CD4-positive, alpha-beta T cell (primary cell): ENCODE data around the gene GFOD1. TPM values are rescaled to one million over a fixed set of nuclear protein-coding genes. Genes with fewer than 3 reads are reported as not detected.
"Not testable (repeated sequence)": the region's sequence is repeated elsewhere in the genome, so short reads cannot be mapped to it uniquely, and the experiment has no call there.

Source experiments
- ATAC-seq: fragments of 200-7000 bp; cut with Tn5 transposase; one replicate; pipeline ENCODE4 v1.10.0; 2022; ENCODE audit warnings: mild to moderate bottlenecking; ENCODE audit not compliant: poor library complexity
- CTCF ChIA-PET: fragments of 350-600 bp; sonication (Branson Sonifier 250); formaldehyde crosslinking; loops from one replicate; lab custom pipeline; 2021; ENCODE audit warnings: antibody characterized with exemption, inconsistent platforms; lab: Charles Lee
- POLR2A ChIA-PET: fragments of 350-600 bp; sonication (Branson Sonifier 250); formaldehyde crosslinking; loops from one replicate; lab custom pipeline; 2021; ENCODE audit warnings: antibody characterized with exemption, inconsistent platforms; lab: Charles Lee
- DNase-seq, 14 experiments: peaks; one replicate each; pipeline ENCODE4 v3.0.0-alpha.2; 2013 to 2020; ENCODE audit warnings: mixed read lengths in 2 of 14
- H3K27ac ChIP-seq, 2 donors: one replicate each; pipeline versions ENCODE4 v1.5.1 to v1.7.0; 2013; ENCODE audit warnings: low read length in 2 of 2, low read depth in 1 of 2, mild to moderate bottlenecking in 1 of 2
- H3K27me3 ChIP-seq, 2 experiments: 1 replicate in 1 of 2; 2 replicates in 1 of 2; pipeline versions ENCODE4 v1.6.1 to v1.7.0; 2013; ENCODE audit warnings: low read length in 2 of 2, control low read depth in 1 of 2, mild to moderate bottlenecking in 1 of 2, moderate library complexity in 1 of 2; ENCODE audit not compliant: insufficient read depth in 2 of 2, control insufficient read depth in 1 of 2
- H3K36me3 ChIP-seq: one replicate; pipeline ENCODE4 v1.6.1; 2013; ENCODE audit warnings: low read length, control low read depth; ENCODE audit not compliant: insufficient read depth
- H3K4me1 ChIP-seq: one replicate; pipeline ENCODE4 v1.6.1; 2013; ENCODE audit warnings: low read length, control low read depth; ENCODE audit not compliant: insufficient read depth
- H3K4me3 ChIP-seq: one replicate; pipeline ENCODE4 v1.5.1; 2013; ENCODE audit warnings: mild to moderate bottlenecking, low read length, moderate library complexity
- H3K9me3 ChIP-seq, 2 experiments: 1 replicate in 1 of 2; 2 replicates in 1 of 2; pipeline versions ENCODE4 v1.6.1 to v1.7.0; 2013; ENCODE audit warnings: low read length in 2 of 2, mild to moderate bottlenecking in 2 of 2, control low read depth in 1 of 2, moderate library complexity in 1 of 2; ENCODE audit not compliant: control insufficient read depth in 1 of 2, insufficient read depth in 1 of 2
- H3K27ac Mint-ChIP-seq: one replicate; pipeline ENCODE4 v1.8.0; 2020; ENCODE audit warnings: mixed read lengths
- H3K27me3 Mint-ChIP-seq: one replicate; pipeline ENCODE4 v1.8.0; 2021; ENCODE audit warnings: mixed read lengths
- H3K36me3 Mint-ChIP-seq: one replicate; pipeline ENCODE4 v1.8.0; 2021; ENCODE audit warnings: low read depth, mixed read lengths
- H3K4me1 Mint-ChIP-seq: one replicate; pipeline ENCODE4 v1.8.0; 2021; ENCODE audit warnings: low read depth, mixed read lengths
- H3K4me3 Mint-ChIP-seq: one replicate; pipeline ENCODE4 v1.8.0; 2020; ENCODE audit warnings: mild to moderate bottlenecking, mixed read lengths
- H3K9me3 Mint-ChIP-seq: one replicate; pipeline ENCODE4 v1.8.0; 2020; ENCODE audit warnings: mixed read lengths
- intact Hi-C, 2 experiments: fragments of 100-400 bp; cut with DNase I in 1 of 2; cut with micrococcal nuclease in 1 of 2; formaldehyde crosslinking; loops; one replicate each; pipeline versions ENCODE4 v1.15.1 to v1.9.0; 2023 to 2025; cut with DNase I, micrococcal nuclease
- total RNA-seq, 174 experiments: library from RNA in 2 of 174; stranded (reverse) in 2 of 174; gene quantifications; one replicate each; pipeline ENCODE4 v1.2.3 and lab custom pipeline; 2021 to 2026
- TF ChIP-seq, protein P1 (sequence below): fragments of 200-600 bp; IDR thresholded peaks from one replicate; pipeline ENCODE4 v1.8.0; 2022; ENCODE audit warnings: antibody characterized with exemption, mild to moderate bottlenecking

GFOD1 gene
- total RNA-seq, 2 experiments from 2014 or later: 1.3 to 2.0 TPM

DNA sequence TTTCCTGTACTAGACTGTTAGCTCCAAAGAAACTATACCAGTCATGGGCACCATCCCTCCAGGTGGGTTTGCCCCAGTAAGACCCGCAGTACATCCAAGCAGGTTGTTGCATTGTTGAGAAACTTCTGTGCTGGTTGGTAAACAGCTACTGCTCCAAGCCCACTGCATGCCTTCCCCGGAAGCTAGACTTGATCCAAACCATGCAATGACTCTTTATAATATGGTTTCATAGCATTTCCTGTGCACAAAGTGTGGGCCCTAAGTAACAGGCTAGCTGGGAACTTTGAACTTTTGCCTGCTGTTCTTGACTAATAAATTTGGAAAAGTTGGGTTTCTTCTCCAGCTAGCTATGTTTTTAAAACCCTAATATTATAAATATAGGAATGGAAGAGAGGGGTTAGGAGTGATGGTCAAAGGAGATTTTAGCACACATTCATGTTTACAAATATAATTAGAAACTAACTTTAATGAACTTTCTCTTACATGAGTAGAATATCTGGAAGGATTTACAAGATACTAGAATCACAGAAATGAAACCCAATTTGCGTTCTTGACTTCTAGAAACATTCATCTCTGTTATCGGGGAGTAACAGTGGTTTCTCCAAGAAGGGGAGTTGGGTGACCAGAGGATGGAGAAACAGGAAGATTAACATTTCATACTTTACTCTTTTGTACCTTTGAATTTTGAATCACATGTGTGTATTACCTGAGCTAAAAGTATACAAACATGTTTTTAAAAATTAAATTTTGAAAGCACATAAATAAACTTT is 51.7 kb downstream of the GFOD1 start:
- H3K4me1 ChIP-seq: peaks cover 36% of the 10 kb centered on the region
- H3K36me3 ChIP-seq: no peaks in the 10 kb centered on the region
- Mint-ChIP-seq H3K36me3 (no peaks in the 10 kb centered on the region), H3K27ac (peak overlapping the region; percentile 3), H3K27me3 (no peaks in the 10 kb centered on the region), H3K4me1 (peaks cover 46% of the 10 kb centered on the region), H3K9me3 (no peaks in the 10 kb centered on the region), H3K4me3 (peak overlapping the region; percentile 36)
- intact Hi-C loops: no loop called here
- TF ChIP-seq, protein P1, sequence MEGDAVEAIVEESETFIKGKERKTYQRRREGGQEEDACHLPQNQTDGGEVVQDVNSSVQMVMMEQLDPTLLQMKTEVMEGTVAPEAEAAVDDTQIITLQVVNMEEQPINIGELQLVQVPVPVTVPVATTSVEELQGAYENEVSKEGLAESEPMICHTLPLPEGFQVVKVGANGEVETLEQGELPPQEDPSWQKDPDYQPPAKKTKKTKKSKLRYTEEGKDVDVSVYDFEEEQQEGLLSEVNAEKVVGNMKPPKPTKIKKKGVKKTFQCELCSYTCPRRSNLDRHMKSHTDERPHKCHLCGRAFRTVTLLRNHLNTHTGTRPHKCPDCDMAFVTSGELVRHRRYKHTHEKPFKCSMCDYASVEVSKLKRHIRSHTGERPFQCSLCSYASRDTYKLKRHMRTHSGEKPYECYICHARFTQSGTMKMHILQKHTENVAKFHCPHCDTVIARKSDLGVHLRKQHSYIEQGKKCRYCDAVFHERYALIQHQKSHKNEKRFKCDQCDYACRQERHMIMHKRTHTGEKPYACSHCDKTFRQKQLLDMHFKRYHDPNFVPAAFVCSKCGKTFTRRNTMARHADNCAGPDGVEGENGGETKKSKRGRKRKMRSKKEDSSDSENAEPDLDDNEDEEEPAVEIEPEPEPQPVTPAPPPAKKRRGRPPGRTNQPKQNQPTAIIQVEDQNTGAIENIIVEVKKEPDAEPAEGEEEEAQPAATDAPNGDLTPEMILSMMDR: no peak
- ATAC-seq (no peak), DNase-seq (peak in 1 of 14 experiments; percentile 48)
- H3K9me3 ChIP-seq: no peaks in the 10 kb centered on the region
- H3K27ac ChIP-seq: peak overlapping the region in 1 of 2 donors; percentile 16
- ChIA-PET POLR2A (interaction anchor here (0.5 to 1.4 kb wide), 2 partner anchors 19 to 92 kb away, joined by 3 to 4 read pairs; no protein-coding TSS in a partner anchor), CTCF (interaction anchor here (1.4 kb wide), 1 partner anchor 19 kb away, joined by 3 read pairs; no protein-coding TSS in a partner anchor)
- no peaks in the 10 kb centered on the region for H3K27me3 ChIP-seq
- peak overlapping the region; percentile 20 for H3K4me3 ChIP-seq

GRCh38 chr6:13434777-13435176 is 52.6 kb downstream of the GFOD1 start:
- Histone ChIP-seq H3K9me3 (no peaks in the 10 kb centered on the region), H3K4me3 (no peak overlapping the region), H3K4me1 (peaks cover 36% of the 10 kb centered on the region), H3K27me3 (no peaks in the 10 kb centered on the region), H3K27ac (peak overlapping the region in 1 of 2 donors; percentile 16), H3K36me3 (no peaks in the 10 kb centered on the region)
- no peak overlapping the region for H3K4me3 Mint-ChIP-seq
- H3K36me3 Mint-ChIP-seq: no peaks in the 10 kb centered on the region
- no peak overlapping the region for H3K27ac Mint-ChIP-seq
- intact Hi-C loops: no loop called here
- TF ChIP-seq, protein P1: no peak
- CTCF ChIA-PET: interaction anchor here (1.4 kb wide), 1 partner anchor 19 kb away, joined by 3 read pairs; no protein-coding TSS in a partner anchor
- no peaks in the 10 kb centered on the region for H3K9me3 Mint-ChIP-seq
- POLR2A ChIA-PET: no interaction called here
- H3K4me1 Mint-ChIP-seq: peaks cover 48% of the 10 kb centered on the region
- peak in 1 of 14 experiments; percentile 38 for DNase-seq
- no peak for ATAC-seq
- no peaks in the 10 kb centered on the region for H3K27me3 Mint-ChIP-seq

DNA sequence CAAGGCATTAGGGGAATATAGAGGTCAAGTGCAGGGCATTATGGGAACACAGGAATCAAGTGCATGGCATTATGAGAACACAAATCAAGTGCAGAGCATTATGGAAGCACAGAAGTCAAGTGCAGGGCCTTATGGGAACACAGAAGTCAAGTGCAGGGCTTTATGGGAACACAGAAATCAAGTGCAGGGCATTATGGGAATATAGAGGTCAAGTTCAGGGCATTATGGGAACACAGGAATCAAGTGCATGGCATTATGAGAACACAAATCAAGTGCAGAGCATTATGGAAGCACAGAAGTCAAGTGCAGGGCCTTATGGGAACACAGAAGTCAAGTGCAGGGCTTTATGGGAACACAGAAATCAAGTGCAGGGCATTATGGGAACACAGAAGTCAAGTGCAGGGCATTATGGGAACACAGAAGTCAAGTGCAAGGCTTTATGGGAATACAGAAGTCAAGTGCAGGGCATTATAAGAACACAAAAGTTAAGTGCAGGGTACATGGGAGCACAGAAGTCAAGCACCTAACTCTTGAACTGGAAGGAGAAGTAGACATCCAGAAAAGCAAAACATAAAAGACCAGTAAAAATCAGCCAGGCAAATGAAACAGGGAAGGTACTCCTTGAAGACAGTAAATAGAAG is 53.1 kb downstream of the GFOD1 start:
- intact Hi-C loops, H3K9me3 Mint-ChIP-seq, H3K36me3 Mint-ChIP-seq, POLR2A ChIA-PET, H3K27ac ChIP-seq, H3K4me3 Mint-ChIP-seq, ATAC-seq, H3K27me3 Mint-ChIP-seq, DNase-seq, H3K4me3 ChIP-seq, H3K27me3 ChIP-seq, H3K9me3 ChIP-seq, H3K36me3 ChIP-seq: not testable (repeated sequence)
- CTCF ChIA-PET: interaction anchor here (1.4 kb wide), 1 partner anchor 20 kb away, joined by 3 read pairs; no protein-coding TSS in a partner anchor
- H3K4me1 Mint-ChIP-seq: peaks cover 54% of the 10 kb centered on the region
- H3K4me1 ChIP-seq: peaks cover 39% of the 10 kb centered on the region
- H3K27ac Mint-ChIP-seq: peak overlapping the region; percentile 49
